ENCODE measurements around the gene RBP3.

Gene RBP3

DNA sequence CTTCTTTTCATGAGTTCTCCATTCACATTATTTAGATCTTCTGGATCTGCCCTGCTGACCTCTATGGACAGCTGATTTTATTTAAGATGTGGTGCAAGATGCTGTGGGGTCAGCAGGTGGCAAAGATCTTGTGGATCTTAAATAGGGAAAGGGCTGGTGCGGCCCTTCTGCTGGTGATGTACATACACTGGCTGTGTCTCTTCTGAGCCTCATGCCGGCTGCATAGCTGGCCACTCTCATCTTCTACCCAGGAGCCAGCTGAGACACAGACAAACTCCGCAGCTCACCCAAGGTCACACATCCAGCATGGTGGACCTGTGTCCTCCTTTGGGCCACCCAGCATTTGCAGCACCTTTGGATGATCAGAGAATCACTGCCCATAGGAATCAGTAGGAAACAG, 9.7 kb downstream of the RBP3 start:
- no peak for DNase-seq (ENCODE audit: low read depth)

GRCh38 chr10:47358457-47358856, 10.3 kb downstream of the RBP3 start:
- DNase-seq (ENCODE audit: low read depth) = no peak

DNA sequence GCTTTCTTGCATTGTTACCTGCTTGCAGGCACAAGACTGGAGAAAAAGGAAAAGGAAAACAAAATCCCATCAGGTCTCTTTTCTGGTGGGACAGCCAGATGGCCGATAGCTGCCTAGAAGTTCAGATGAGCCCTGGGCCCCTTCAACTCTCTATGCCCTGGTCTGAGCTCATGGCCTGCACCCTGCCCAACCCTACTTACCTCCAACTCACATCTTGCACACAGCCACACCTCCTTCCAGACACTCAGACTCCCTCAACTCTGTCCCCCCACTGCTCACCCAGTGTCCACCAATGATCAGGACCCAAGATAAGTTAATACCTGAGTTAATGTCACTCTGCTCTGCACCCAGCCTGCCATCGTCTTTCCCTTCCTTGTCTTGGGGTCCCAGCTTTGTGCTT, 10.9 kb downstream of the RBP3 start:
- no peak for DNase-seq (ENCODE audit: low read depth)

GRCh38 chr10:47359626-47360418, 11.7 kb downstream of the RBP3 start:
- DNase-seq (ENCODE audit: low read depth) = no peak

DNA sequence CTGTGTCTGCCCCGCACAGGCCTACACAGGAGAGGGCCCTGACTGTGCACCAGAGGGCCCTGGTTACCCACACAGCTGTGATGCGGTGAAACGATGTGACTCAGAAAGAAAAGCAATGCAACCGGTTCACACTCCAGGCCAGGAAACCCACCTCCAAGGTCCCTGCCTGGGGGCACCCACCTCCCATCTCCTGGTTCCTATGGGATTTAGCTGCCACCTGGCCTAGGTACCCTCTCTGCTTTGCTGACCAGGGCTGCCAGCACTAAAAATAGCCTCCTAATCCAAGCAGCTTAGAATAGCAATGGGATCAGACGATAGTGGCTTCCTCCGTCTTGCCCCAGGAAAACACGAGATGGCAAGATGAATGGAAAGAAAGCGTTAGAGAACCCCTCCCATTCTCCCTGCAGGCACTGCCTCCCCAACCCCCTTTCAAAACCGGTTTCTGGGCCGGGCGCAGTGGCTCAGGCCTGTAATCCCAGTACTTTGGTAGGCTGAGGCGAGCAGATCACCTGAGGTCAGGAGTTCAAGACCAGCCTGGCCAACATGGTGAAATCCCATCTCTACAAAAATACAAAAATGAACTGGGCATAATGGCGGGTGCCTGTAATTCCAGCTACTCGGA, 12.4 kb downstream of the RBP3 start:
- DNase-seq (ENCODE audit: low read depth) = no peak

- no peak for DNase-seq (ENCODE audit: low read depth)
These were observed 13.1 kb downstream of the RBP3 start for GRCh38 chr10:47361293-47361692.

- DNase-seq (ENCODE audit: low read depth) = no peak
These were observed 14.0 kb downstream of the RBP3 start for GRCh38 chr10:47362199-47362598.

GRCh38 chr10:47363781-47364180, 15.6 kb downstream of the RBP3 start:
- DNase-seq (ENCODE audit: low read depth) = no peak

GRCh38 chr10:47364366-47364765, 16.2 kb downstream of the RBP3 start:
- no peak for DNase-seq (ENCODE audit: low read depth)

- no peak for DNase-seq (ENCODE audit: low read depth)
These were observed 16.7 kb downstream of the RBP3 start for GRCh38 chr10:47364911-47365310.

GRCh38 chr10:47365431-47366180, 17.4 kb downstream of the RBP3 start:
- no peak for DNase-seq (ENCODE audit: low read depth)

GRCh38 chr10:47366181-47366631, 18.0 kb downstream of the RBP3 start:
- no peak for DNase-seq (ENCODE audit: low read depth)

GRCh38 chr10:47366731-47367460, 18.7 kb downstream of the RBP3 start:
- no peak for DNase-seq (ENCODE audit: low read depth)

DNA sequence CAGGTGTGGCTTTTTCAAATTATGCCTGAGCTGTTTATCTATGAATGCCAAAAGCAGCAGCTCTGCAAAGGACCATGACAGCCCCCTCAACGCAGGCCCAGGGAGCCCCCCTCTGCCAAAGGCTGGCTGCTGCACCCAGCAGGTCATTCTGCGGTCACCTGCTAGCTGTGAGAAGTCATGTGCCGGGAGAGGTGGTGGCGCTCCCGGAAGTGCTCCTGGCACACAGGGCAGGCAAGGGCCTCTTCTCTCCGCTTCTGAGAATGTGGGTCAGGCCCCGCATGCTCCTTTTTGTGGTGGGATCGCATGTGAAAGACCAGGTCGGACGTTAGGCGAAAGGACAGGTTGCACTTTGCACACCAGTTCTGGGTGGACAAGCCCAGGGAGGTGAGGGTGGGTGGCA, 19.5 kb downstream of the RBP3 start:
- DNase-seq (ENCODE audit: low read depth) = no peak

- DNase-seq (ENCODE audit: low read depth) = no peak
These were observed 20.4 kb downstream of the RBP3 start for GRCh38 chr10:47368431-47369180.

- DNase-seq (ENCODE audit: low read depth) = no peak
These were observed 21.2 kb downstream of the RBP3 start for GRCh38 chr10:47369251-47369894.

DNA sequence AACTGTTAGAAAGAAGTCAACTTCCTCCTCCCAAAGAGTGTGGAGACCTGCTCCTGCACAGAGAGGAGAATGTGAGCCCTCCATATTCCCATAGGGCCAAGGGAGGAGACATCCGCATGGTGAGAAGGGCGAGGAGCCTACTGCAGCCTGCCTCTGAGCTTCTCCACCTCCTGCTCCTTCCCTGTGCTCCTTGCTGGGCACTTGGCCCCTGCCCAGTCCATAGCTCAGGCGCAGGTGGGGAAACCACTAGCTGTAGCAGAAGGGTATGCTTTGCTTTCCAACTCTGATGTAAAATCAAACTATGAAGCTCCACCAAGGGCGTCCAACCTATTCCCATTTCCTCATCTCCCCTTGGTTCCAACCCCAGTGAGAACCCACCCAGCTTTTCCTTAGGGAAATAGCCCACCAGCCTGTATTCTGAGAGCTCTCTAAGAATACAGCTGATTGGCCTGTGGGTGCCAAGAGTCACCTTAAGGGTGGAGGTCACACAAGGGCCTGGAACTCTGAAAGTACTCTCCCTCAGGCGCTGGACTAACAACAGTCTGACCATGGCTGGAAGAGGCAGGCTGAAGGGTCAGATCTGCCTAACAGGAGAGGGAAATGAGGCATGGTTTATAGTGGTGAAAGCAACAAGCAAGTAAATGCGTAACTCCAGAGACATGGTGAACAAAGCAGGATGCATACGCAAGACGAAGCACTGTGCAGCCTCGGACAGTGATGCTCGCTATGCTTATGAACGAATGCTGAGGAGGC, 22.0 kb downstream of the RBP3 start:
- no peak for DNase-seq (ENCODE audit: low read depth)

DNA sequence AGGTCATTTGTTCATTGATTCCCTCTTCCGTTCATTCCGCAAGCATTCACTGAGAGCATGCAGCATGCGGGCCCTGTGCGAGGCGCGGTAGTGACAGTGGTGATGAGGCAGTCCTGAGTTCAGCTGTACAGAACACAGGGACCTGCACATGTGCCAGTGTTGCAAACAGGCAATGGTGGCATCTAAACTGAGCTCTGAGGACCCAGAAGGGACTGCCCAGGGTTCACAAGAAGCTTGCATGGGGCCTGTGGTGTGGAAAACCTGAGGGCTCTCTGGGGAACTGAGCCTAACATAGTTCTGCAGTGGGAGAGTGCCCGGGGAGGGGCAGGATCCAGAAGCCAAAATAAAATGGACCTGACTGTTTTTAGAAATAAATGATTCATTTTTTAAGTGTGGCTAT, 22.7 kb downstream of the RBP3 start:
- no peak for DNase-seq (ENCODE audit: low read depth)

DNA sequence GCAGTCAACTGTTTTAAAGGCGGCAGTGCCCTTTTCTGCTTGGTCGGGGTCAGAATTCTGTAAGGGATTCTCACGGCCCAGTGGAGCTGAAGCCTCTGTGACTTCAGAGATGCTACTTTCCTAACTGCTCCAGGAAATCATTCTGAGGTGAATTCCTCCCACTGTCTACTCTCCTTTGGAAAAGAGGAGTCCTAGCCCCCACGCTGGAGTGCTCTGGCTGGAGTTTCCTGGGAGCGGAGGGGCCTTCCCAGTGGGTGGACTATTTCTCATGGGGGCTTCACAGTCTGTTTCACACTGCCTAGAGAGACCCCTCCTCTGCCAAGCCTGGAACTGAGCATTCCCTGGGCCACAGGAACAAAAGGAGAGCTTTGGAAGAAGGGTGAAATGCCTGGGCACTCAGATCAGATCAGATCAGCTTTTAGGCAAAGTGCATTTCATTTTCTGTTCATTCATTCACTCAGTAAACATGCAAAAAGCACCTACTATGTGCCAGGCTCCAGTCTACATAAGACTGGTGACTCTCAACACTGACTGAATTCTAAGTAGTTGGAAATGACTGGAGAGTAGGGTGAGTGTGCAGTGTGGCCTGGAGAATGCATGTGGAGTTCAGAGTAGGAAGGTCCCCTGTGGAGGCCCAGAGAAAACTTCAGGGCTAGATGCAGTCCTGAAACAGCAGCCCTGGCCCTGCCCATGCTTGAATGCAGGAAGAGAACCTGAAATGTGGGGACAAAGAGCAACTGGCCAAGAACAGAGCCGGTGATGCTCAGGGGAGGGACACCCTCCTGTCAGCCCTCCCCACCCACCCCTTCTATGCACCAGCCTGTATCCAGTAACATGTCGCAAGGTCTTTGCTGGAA, 23.7 kb downstream of the RBP3 start:
- no peak for DNase-seq (ENCODE audit: low read depth)

Data from HS-5 (cell line).